Left cardiac atrium (tissue), 4 donors: ENCODE measurements around the gene COX5B. TPM values are rescaled to one million over a fixed set of nuclear protein-coding genes. Genes with fewer than 3 reads are reported as not detected.
"Not testable (repeated sequence)": the region's sequence is repeated elsewhere in the genome, so short reads cannot be mapped to it uniquely, and the experiment has no call there.

Source experiments
- ATAC-seq, 2 donors: fragments of 200-7000 bp; cut with Tn5 transposase; one replicate each; pipeline ENCODE4 v1.9.1; 2020; ENCODE audit warnings: mild to moderate bottlenecking in 2 of 2, moderate library complexity in 2 of 2
- DNase-seq: peaks from one replicate; pipeline ENCODE4 v3.0.0-alpha.2; 2020
- intact Hi-C, 2 donors: fragments of 100-400 bp; cut with DNase I; formaldehyde crosslinking; loops; one replicate each; pipeline versions ENCODE4 v1.14.1 to v1.15.1; 2022 to 2023
- long read RNA-seq: library from polyadenylated mRNA; unstranded; transcript quantifications from one replicate; pipeline ENCODE4 v2.0.0, GENCODE V29; 2021
- total RNA-seq, 2 donors: library from RNA; stranded (reverse); fragmentation: NEBNext Ultra II Directional; extraction: Animal tissue kit (Norgen Biotek cat#: 25700); gene quantifications; one replicate each; pipeline ENCODE4 v1.2.1, GENCODE V29; 2021
- donor health status: DM: no; HTN: yes; CAD: no.
- donor health status: DM: no; HTN: yes; CAD: no; lungs with severe emphysema.
- donor health status: DM: yes; HTN: yes; CAD: no.
- donor health status: Dilated cardiomyopathy.

Gene COX5B
- total RNA-seq = 100 to 1,000 TPM; 939 to 947 TPM
- long read RNA-seq, transcript COX5B-201 (4 exons, 712 nt) = major isoform, 42 of 47 reads
- long read RNA-seq, partial matches to known transcripts = 4 of 47 reads
- long read RNA-seq, other reads (novel, unspliced or antisense) = 1 of 47 reads

- DNase-seq (peak; percentile 99), ATAC-seq (peak; percentile 99)
- intact Hi-C loops = loop anchor here in 1 of 2 donors (2.0 kb wide), 1 partner anchor 17 kb away; no protein-coding TSS in a partner anchor
Measured at GRCh38 chr2:97645695-97646629, at the start of gene COX5B. TSS of gene COX5B (plus strand) at chr2:97646062. CDS start at chr2:97646087, 25 bp downstream.

GRCh38 chr2:97596180-97596579, 49.7 kb upstream of the COX5B start:
- ATAC-seq, DNase-seq: not testable (repeated sequence)
- intact Hi-C loops = loop anchor here in 1 of 2 donors (10.0 kb wide), 1 partner anchor 99 kb away; no protein-coding TSS in a partner anchor

- ATAC-seq, intact Hi-C loops, DNase-seq: not testable (repeated sequence)
Measured at GRCh38 chr2:97601537-97601936, 44.3 kb upstream of the COX5B start.

GRCh38 chr2:97605109-97605508, 40.8 kb upstream of the COX5B start:
- DNase-seq, ATAC-seq, intact Hi-C loops: not testable (repeated sequence)

GRCh38 chr2:97605524-97606339, 40.1 kb upstream of the COX5B start:
- intact Hi-C loops, DNase-seq: not testable (repeated sequence)
- ATAC-seq = peak; percentile 29 to 47

- intact Hi-C loops, ATAC-seq, DNase-seq: not testable (repeated sequence)
Measured at GRCh38 chr2:97608745-97609144, 37.1 kb upstream of the COX5B start.

- intact Hi-C loops, DNase-seq, ATAC-seq: not testable (repeated sequence)
Measured at GRCh38 chr2:97611895-97612294, 34.0 kb upstream of the COX5B start.

GRCh38 chr2:97615746-97616145, 30.1 kb upstream of the COX5B start:
- DNase-seq, intact Hi-C loops: not testable (repeated sequence)
- peak in 1 of 2 donors; percentile 37 for ATAC-seq

- ATAC-seq (no peak), DNase-seq (no peak)
- intact Hi-C loops = no loop called here
Measured at GRCh38 chr2:97617911-97618310, 28.0 kb upstream of the COX5B start.

GRCh38 chr2:97618939-97619827, 26.7 kb upstream of the COX5B start:
- intact Hi-C loops = not testable (repeated sequence)
- ATAC-seq = peak in 1 of 2 donors; percentile 77

GRCh38 chr2:97620492-97620891, 25.4 kb upstream of the COX5B start:
- DNase-seq, intact Hi-C loops, ATAC-seq: not testable (repeated sequence)

More at GRCh38 chr2:97618939-97619827, 26.7 kb upstream of the COX5B start:
- DNase-seq = not testable (repeated sequence)

- DNase-seq, ATAC-seq, intact Hi-C loops: not testable (repeated sequence)
Measured at GRCh38 chr2:97622976-97623375, 22.9 kb upstream of the COX5B start.

- ATAC-seq, intact Hi-C loops, DNase-seq: not testable (repeated sequence)
Measured at GRCh38 chr2:97625354-97626048, 20.4 kb upstream of the COX5B start.

- ATAC-seq, intact Hi-C loops, DNase-seq: not testable (repeated sequence)
Measured at GRCh38 chr2:97626049-97626430, 19.8 kb upstream of the COX5B start.

- no peak for ATAC-seq
- intact Hi-C loops = loop anchor here in 1 of 2 donors (2.0 kb wide), 1 partner anchor 19 kb away; no protein-coding TSS in a partner anchor
- DNase-seq = no peak
Measured at GRCh38 chr2:97644023-97644717, 1.7 kb upstream of the COX5B start.

GRCh38 chr2:97645112-97645694, 659 bp upstream of the COX5B start:
- ATAC-seq = peak; percentile 32 to 62
- intact Hi-C loops = loop anchor here in 1 of 2 donors (2.0 kb wide), 1 partner anchor 18 kb away; no protein-coding TSS in a partner anchor
- DNase-seq = peak; percentile 54
